ENCODE results near the gene ESPNL.
A peak's percentile ranks its signal among the peaks of the same experiment; 100 is the strongest.

Gene ESPNL

DNA sequence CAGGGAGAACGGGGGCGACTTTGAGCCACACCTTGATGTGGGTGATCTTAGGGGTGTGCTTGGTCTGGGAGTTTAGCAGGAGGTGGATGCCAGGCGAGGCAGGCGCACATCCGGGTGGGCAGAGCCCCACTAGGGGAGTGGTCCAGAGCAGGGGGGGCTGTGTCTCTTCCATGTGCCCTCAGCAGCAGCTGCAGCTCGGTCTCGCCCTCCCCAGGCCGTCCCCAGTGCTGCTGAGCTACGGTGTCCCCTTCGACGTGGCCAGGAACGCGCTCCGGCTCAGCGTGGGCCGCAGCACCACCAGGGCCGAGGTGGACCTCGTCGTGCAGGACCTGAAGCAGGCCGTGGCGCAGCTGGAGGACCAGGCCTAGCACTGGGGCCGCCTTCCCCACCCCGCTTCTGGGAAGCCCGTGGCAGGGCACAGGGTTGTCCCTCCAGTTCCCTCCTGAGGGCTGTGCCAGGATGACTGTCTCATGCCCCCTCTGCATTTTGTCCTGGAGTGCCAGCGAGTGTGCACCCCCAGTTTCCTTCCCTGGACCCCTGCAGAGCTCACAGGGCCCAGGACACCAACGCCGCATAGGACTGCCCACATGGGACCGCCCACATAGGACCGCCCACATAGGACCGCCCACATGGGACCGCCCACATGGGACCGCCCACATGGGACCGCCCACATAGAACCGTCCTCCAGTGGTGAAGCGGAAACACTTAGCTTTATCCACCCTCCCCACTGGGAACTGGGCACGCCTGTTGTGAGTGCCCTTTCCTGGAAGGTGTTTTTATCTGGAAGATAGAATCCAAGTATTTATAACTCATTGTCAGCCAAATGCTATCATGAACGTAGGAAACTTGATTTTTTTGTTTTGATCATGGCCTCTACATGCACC lies 1.9 kb upstream of the ESPNL start:
- DNase-seq (ENCODE audit: low spot score): peak; percentile 78

DNA sequence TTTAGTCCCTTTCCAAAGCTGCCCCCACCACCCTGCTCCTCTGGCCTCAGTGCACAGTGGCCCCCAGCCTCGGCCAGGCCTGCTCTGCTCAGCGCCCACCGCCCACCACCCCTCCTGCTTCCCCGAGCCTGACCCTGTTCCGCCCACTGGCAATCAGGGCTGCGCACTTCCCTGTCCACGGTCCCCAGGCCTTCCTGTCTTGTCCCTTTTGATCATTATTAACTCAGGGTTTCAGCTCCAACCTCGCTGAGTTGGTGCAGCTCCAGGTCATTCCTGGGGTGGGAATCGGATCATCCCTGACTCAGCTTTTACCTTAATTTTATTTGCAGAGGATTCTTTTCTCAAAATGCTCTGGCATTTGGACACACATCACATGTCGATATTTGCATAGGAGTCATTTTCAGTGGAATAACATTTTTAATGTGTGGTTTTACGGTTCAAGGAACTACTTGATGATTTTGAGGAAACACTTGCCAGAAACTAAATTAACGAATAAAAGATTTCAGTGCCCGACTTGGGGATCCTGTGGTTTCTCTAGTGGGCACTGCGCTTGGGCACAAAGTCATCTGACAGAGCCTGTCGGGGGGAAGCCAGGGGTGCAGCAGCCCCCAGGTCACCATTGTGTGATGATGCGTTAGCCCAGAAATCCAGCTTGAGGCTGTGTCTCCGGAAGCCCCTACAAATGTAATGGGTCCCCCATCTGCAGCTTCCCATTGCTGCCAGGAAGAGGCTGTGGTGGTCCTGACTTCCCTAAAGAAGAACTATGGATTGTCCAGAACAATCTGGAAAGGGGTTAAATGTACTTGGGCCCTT lies 1.0 kb upstream of the ESPNL start:
- DNase-seq (ENCODE audit: low spot score): no peak

DNA sequence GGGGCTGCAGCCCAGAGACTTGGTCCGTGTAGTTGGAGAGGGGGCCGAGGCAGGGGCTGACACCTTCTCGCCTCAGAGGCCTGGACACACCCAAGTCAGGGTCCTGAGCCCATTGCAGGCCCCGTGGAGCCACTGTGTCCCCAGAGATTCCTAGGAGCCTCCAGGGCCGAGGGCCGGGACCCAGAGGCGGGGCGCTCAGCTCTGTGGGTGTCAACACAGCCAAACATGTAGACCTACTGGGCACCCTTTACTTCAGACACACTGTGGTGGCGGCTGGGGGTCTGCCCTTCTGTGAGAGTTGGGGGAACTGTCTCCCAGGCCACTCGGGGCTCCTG lies 459 bp upstream of the ESPNL start:
- DNase-seq (ENCODE audit: low spot score): no peak

DNA sequence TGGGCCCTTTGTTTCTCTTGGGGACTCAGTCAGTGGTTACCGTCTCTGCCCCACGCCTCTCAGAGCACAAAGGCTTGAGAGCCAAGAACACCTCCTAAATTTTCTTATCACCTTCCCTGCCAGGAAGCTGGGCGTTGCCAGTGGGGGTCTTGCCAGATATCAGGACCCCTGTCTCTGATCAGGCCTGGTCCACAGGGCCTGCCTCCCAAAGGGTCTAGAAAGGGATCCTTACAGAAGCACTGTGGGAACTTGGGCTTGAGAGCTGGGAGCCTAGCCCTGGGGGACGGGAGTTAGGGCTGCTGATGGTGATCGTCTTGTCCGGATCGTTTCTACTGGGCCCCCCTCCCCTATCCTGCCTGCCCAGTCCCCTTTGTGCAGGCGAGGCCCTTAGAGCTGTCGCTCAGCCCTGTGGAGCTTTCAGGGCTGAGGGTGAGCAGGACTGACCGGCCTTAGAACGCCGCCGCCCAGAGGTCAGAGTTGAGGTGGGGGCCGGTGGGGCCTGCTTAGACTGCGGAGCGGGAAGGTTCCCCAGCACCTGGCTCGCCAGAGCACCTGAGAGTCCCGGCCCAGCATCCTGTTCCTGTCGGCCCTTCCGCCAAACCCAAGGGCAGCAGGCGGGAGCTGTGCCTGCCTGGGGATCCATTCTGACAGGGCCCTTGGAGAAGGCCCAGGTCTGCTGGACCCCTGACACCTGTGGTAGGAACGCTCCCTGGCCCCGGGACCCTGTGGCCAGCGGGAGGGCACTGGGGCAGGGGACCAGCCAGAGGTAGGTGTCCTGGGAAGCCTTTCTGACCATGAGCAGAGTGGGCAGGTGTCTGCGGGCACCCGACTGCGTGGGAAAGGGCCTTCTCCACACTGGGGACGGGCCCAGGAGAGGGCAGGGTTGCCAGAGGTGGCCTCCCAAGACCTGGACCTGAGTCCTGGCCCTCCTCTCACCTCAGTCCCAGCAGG lies 956 bp downstream of the ESPNL start:
- DNase-seq (ENCODE audit: low spot score): no peak

DNA sequence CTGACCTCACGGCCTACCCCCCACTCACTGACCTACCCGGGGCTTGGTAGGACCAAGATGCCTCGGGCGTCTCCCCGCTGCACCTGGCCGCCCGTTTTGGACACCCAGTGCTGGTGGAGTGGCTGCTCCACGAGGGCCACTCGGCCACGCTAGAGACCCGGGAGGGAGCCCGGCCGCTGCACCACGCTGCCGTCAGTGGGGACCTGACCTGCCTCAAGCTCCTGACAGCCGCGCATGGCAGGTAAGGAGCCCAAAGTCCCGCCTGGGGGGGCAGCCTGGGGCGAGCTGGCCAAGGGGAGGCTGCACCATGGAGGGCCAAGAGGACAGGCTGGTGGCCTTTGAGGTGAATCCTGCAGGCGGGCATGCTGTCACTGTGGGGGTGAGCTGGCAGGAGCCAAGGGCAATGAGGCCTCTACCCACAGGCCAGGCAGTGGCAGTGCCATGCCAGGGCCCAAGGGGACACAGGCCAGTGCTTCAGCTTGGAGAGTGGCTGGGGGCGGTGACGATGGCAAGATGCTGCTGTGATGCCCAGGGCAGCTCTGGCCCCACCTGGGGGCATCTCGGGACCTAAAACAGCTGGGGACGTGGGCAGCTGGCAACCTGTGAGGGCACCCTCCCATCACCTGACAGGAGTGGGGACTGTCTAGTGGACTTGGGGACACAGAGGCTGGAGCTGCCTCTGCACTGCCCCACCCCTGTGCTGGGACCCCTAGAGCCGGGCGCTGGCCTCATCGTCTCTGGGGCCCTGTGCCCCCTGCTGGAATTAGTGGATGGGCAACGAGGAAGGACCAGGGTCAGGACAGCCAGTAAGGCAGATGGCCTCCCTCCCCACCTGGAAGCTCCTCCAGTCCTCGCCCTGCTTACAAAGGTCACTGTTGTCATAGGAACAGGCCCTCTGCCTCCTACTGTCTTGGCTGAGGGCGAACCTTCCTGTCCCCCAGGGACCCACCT lies 2.0 kb downstream of the ESPNL start:
- peak; percentile 47 for DNase-seq (ENCODE audit: low spot score)

DNA sequence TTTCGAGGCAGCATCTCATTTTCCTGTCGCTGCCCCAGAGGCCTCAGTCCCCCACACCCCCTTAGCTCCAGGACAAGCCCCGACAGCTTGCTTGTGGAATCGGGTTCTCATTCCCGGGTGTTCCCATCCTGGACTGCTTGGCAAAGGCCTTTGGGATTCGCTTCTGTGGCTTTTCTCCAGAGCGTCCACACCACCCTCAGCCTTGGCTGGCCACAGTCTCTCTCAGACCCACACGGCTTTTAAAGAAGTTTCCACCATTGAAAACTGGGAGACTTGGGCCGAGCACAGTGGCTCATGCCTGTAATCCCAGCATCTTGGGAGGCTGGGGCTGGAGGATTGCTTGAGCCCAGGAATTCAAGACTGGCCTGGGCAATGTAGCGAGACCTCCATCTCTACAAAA lies 2.7 kb downstream of the ESPNL start:
- no peak for DNase-seq (ENCODE audit: low spot score)

DNA sequence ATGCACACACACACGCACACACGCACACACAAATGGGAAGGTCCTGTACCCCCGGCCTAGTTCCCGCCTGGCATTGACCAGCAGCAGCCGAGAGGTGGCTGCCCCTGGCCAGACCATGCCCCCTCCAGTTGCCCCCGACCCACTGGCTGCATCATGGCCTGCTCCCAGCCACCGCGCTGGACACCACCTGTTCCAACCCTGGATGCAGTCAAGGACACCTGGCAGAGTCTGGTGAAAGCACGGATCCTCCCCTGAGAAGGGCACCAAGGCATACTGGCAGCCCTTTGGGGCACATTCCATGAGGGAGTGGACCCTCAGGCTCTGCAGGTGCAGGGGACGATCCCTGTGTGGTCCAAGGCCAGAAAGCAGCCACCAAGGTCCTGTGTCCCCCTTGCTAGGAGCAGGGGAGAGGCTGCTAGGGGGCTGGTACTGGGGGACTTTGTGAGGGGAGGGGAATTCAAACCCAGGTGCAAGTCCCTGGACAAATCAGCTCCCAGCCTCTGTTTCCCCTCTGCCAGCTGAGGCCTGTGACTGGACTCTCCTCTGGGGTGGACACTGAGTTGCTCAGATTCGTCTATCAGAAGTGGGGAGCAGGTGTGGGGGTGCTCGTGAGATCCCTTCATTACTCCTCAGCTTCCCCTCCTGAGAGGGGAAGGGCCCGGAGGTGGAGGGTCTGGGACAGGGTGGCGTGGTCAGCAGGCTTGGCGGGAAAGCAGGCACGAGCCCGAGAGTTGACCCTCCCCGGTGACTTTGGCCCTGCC lies 3.5 kb downstream of the ESPNL start:
- peak; percentile 34 for DNase-seq (ENCODE audit: low spot score)

DNA sequence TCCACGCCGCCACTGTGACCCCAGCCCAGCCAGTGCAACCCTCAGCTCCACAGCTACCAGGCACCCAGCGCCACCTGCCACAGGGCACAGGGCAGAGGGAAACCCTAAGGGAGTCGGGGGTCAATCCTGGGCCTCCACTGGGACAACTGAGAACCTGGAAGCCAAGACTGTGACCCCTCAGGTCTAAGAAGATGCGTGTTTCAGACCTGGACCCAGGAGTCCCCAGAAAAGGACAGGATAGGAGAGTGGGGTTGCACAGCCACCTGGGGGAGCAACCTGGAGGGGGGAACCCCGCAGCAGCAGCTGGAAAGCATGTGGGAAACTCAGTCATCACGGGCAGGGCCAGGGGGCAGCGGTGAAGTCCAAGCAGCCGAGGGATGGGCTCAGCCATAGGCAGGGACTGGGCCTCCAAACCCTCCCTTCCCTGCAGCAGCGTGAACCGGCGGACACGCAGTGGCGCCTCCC lies 4.1 kb downstream of the ESPNL start:
- DNase-seq (ENCODE audit: low spot score): peak; percentile 34

DNA sequence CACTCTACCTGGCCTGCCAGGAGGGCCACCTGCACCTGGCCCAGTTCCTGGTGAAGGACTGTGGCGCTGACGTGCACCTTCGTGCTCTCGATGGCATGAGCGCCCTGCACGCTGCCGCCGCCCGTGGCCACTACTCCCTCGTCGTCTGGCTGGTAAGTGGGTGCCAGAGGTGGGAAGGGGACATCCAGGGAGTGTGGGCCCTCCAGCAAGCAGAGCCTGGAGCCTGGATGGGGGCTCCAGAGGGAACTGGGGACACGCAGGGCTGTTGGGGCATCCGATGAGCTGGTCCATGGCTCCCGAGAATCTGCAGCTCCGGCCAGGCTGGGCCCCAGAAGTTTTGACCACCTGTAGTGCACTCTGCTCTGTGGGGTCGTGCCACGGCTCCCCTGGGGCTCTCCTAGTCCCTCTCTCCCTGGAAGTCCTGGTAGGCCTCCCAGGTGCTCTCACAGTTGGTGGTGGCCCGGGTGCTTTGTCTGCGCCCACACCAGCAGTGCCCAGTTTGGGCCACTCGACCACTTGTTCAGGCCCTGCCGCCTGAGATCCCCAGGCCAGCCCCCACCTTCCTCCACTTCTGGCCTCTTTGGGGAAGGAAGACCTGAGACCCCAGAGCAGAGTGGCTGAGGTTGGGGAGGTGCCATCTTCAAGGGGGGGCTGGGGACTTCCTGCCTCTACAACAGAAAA lies 4.7 kb downstream of the ESPNL start:
- peak; percentile 43 for DNase-seq (ENCODE audit: low spot score)

DNA sequence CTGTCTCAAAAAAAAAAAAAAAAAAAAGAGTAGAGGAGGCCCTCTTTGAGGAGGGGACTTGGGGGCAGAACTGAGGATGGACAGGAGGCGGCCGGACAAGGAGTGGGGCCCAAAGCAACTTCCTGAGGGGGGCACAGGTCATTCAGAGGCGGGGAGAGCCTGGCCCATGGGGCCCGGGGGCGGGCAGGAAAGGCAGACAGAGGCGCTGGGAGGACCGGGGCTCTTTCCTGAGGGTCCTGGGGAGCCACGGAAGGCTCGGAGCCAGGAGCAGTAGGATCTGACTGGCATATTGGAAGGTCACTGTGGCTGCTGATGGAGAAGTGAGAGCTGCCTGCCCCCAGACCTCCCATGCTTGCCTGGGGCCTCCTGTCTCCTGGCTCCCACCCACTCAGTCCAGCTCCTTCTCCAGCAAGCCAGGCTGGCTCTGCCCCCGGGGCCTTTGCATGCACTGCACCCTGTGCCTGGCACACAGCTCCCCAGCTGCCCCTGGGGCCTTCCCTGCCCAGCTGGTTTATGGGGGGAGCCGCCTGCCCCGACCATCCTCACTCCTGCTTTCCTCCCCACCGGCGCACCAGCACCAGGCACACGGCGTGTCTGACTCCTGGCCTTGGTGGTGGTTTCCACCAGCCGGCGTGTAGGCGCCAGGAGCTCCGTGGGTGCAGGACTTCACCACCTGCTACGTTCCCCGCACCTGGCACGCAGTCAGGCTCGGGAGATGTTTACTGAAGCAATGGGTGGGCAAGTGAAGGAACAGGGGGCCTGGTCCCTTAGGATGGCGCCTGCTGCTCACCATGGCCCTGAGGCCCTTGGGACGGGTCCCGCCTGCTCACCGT lies 5.6 kb downstream of the ESPNL start:
- DNase-seq (ENCODE audit: low spot score): peak; percentile 42

DNA sequence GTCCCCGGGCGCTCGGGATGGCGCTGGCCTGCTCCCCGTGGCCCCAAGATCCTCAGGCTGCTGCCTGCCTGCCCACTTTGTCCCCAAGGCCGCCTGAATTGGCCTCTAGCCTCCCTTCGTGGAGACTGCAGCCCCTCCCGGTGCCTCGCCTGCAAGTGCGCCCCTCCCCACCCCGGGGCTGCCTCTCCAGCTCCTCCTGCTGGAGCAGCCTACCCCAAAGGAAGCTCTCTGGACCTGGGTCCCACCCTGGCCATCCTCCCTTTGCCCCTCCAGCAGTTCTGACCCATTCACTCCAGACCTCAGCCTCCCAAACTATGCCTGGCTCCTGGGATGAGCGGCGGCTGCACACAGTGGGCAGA lies 6.2 kb downstream of the ESPNL start:
- DNase-seq (ENCODE audit: low spot score): peak; percentile 55

DNA sequence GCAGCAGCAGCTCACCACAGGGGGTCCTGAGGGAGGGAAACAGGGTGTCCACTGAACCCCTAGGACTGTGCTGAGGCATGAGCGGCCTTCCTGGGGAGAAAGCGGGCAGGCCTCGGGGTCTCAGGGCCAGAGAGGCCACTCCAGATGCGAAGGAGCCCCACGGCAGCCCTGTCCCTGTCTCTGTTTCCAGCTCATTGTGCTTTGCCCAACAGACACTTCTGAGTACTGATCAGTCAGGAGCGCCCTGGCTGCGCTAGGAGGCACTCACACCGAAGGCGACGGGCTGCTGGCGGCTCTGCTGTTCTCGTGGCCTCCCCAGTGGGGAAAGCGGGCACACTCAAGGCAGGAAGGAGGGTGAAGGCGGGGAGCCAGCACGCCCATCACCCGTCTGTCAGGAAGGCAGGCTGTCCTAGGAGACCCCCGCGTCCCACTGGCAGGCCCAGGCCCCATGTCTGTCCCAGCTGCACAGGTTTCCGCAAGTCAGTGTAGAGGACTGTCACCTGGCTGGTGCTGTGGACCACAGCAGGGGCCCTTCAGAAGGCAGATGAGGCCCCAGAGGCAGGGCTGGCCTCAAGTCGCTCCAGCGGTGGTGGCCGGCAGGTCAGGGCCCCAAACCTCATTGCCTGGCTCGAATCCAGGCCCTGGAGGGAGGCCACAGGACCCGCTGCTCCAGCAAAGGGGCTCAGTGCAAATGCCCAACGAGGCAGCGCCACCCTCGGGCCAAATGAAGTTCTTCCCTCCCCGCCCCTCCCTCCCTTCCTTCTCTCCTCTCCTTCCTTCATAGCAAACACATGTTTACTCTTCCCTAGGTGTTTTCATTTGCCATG lies 6.8 kb downstream of the ESPNL start:
- DNase-seq (ENCODE audit: low spot score): peak; percentile 68

DNA sequence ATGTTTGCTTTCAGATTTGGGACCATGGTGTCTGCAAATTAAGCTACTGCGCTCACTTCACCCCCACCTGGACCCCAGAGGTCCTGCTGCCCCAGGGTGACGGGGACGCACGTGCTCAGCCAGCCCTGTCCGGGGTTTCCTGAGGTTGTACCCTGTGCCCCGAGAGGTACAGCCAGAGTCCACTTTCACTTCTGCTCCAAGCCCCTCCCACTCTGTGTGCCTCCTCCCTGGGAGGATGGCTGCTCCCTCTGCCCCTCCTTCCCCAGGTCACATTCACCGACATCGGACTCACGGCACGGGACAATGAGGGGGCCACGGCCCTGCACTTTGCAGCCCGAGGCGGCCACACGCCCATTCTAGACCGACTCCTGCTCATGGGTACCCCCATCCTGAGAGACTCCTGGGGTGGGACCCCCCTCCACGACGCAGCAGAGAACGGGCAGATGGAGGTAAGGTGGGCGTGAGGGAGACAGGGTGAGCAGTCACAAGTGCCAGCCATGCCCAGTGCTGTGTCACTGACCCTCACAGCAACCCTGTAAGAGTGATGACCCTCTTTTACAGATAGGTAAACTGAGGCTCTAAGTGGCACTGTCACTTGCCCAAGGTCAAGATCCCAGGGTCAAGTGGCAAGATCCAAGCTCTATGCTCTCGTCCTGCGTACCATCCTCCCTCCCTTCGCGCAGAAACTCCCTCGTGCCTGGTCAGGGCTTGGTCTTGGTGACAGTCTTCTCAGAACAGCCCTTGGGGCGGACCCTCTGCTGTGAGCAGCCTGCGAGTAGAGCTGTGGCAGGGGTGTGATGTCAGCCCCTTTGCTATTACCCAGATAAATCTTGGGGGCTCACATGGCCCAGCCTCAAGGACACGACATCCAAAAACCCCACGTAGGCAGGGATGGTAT lies 7.6 kb downstream of the ESPNL start:
- peak; percentile 40 for DNase-seq (ENCODE audit: low spot score)

DNA sequence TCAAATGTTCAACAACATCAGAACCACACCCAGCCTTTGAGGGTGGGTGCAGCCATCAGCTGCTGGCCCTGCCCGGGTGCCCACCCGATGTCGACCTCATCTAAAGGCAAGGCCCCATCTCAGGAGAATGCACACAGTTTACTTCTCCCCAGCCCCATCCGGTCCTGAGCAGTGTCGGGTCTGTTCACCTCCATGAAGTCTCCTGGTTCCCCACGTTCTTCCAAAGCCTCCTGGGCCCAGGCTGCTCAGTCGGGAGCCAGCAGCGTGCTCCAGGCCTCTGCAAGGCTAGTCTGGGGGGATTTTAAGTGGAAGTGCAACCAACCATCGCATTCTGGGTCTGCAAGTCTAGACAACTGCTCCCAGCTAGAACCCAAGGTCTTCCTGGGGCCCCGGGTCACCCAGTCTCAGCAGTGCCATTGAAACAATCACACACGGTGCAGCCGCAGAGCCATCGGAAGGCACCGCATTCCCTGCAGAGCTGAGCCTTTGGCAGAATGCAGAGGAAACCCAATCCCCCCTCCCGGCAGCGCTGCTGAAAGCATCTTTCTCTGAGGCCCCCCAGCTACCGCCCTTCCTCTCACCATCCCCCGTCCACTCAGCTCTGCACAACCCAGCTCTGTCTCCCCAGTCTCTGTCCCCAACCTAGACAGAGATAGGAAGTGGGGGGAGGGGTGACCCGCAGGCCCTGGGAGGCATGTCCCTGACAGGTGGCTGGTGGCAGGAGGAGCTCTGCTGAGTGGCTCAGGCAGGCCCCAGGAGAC lies 8.5 kb downstream of the ESPNL start:
- peak; percentile 54 for DNase-seq (ENCODE audit: low spot score)

DNA sequence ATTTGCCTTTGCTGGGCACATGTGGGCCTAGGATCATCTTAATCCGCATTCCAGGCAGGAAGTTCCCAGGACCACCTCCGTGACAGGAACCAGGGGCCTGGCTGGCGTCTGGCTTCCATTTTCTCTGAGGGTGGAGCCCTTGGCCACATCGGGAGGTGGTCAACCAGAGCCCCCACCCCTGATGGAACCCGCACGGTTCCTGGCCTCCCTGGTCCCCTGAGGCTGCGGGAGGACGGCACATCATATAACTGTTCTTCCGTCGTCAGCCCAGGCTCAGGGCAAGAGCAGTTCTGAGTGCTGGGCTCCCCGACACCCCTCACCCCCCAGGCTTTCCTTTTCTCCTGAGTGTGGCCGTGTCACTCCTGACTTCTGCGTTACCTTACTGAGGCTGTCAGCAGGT lies 13.5 kb downstream of the ESPNL start:
- peak; percentile 26 for DNase-seq (ENCODE audit: low spot score)

DNA sequence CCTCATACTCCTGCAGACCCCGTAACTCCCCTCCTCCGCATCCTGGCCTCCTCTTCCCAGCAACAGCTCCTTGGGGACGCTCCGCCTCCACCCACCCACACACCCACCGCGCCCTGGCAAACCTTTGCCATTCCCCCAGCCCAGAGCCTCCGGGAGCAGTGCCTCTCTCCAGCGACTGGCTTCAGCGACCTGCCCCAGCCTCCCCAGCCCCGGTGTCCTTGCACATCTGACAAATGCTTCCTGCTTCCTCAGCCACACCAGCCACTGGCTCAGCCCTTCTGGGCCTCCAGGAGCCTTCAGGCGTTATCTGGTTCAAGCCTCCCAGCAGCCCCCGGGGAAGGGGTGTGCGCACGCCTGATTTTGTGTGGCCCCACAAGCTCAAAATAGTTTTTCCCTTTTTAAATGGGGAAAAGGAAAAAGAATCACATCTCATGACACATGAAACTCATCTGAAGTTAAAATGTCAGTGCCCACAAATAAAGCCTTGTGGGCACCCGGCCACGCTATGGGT lies 14.2 kb downstream of the ESPNL start:
- no peak for DNase-seq (ENCODE audit: low spot score)
